ENCODE data around the gene PDZD4. TPM values are rescaled to one million over a fixed set of nuclear protein-coding genes. Genes with fewer than 3 reads are reported as not detected.

PDZD4 gene
- total and polyA plus RNA-seq, 4 donors: 0.15 to 1.8 (median 0.69) TPM

GRCh38 chrX:153827016-153827415 lies 3.3 kb downstream of the PDZD4 start:
- Histone ChIP-seq H3K9ac (ENCODE audit: low read depth in 1 of 2, low read length in 2 of 2) (no peak overlapping the region), H3K9me3 (ENCODE audit: control insufficient read depth in 4 of 4, low read length in 3 of 4) (no peaks in the 10 kb centered on the region), H3K4me1 (ENCODE audit: control insufficient read depth in 4 of 4, insufficient read depth in 4 of 4, low read length in 3 of 4) (peaks cover 0 to 5% (median 2%) of the 10 kb centered on the region in 4 donors), H3K4me3 (ENCODE audit: low read depth in 1 of 3, low read length in 3 of 3) (no peak overlapping the region), H3K27me3 (ENCODE audit: control insufficient read depth in 4 of 4, insufficient read depth in 4 of 4, low read length in 3 of 4) (peaks cover 0 to 9% (median 0%) of the 10 kb centered on the region in 4 donors), H3K36me3 (ENCODE audit: control insufficient read depth in 4 of 4, insufficient read depth in 3 of 4, low read depth in 1 of 4, low read length in 3 of 4) (no peaks in the 10 kb centered on the region), H3K27ac (ENCODE audit: low read depth in 1 of 2, low read length in 2 of 2) (no peak overlapping the region)
- WGBS: 61% methylated on average over 3 of the region's 3 CpGs
- no peak for DNase-seq (ENCODE audit: low spot score)
- TF ChIP-seq TAF1 (conservative IDR thresholded peaks at IDR 0.05): no peak
- TF ChIP-seq FOXA2 (IDR thresholded peaks at IDR 0.05): no peak
- TF ChIP-seq HNF4A (conservative IDR thresholded peaks at IDR 0.05): no peak
- TF ChIP-seq, protein P1, sequence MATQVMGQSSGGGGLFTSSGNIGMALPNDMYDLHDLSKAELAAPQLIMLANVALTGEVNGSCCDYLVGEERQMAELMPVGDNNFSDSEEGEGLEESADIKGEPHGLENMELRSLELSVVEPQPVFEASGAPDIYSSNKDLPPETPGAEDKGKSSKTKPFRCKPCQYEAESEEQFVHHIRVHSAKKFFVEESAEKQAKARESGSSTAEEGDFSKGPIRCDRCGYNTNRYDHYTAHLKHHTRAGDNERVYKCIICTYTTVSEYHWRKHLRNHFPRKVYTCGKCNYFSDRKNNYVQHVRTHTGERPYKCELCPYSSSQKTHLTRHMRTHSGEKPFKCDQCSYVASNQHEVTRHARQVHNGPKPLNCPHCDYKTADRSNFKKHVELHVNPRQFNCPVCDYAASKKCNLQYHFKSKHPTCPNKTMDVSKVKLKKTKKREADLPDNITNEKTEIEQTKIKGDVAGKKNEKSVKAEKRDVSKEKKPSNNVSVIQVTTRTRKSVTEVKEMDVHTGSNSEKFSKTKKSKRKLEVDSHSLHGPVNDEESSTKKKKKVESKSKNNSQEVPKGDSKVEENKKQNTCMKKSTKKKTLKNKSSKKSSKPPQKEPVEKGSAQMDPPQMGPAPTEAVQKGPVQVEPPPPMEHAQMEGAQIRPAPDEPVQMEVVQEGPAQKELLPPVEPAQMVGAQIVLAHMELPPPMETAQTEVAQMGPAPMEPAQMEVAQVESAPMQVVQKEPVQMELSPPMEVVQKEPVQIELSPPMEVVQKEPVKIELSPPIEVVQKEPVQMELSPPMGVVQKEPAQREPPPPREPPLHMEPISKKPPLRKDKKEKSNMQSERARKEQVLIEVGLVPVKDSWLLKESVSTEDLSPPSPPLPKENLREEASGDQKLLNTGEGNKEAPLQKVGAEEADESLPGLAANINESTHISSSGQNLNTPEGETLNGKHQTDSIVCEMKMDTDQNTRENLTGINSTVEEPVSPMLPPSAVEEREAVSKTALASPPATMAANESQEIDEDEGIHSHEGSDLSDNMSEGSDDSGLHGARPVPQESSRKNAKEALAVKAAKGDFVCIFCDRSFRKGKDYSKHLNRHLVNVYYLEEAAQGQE (IDR thresholded peaks at IDR 0.05): no peak

DNA sequence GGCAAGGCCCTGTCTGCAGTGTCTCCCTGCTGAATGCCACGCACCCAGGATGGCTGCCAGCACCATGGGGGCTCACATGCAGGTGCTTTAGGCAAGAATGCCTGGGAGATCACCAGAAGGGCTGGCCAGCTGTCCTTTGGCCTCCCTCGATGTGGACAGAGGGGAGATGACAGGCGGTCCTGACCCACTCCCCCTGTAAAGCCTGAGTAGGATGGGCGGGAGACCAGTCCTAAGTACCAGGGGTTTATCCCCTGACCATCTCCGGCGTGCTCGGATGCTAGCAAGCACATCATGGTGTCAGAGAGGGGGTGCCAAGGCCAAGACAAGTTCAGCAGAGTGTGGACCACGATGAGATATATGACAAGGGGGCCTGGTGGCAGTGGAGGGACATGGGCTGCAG lies 5.3 kb downstream of the PDZD4 start:
- no peak overlapping the region for H3K9ac ChIP-seq (ENCODE audit: low read depth in 1 of 2, low read length in 2 of 2)
- H3K9me3 ChIP-seq (ENCODE audit: control insufficient read depth in 4 of 4, low read length in 3 of 4): no peaks in the 10 kb centered on the region
- TF ChIP-seq NR2F2 (IDR thresholded peaks at IDR 0.05) (no peak), HNF4A (conservative IDR thresholded peaks at IDR 0.05) (no peak), RAD21 (IDR thresholded peaks at IDR 0.05) (no peak), FOXA2 (IDR thresholded peaks at IDR 0.05) (no peak), HNF4G (IDR thresholded peaks at IDR 0.05) (no peak), EGR1 (IDR thresholded peaks at IDR 0.05; ENCODE audit: low read depth in 2 of 2) (no peak), JUND (IDR thresholded peaks at IDR 0.05) (no peak), TAF1 (conservative IDR thresholded peaks at IDR 0.05) (no peak)
- TF ChIP-seq, protein P1 (IDR thresholded peaks at IDR 0.05): no peak
- TF ChIP-seq, protein P2, sequence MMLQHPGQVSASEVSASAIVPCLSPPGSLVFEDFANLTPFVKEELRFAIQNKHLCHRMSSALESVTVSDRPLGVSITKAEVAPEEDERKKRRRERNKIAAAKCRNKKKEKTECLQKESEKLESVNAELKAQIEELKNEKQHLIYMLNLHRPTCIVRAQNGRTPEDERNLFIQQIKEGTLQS (IDR thresholded peaks at IDR 0.05): no peak
- DNase-seq (ENCODE audit: low spot score): no peak
- no peak overlapping the region for H3K4me3 ChIP-seq (ENCODE audit: low read depth in 1 of 3, low read length in 3 of 3)
- whole genome bisulfite sequencing: 79% methylated on average over 8 of the region's 8 CpGs
- H3K27me3 ChIP-seq (ENCODE audit: control insufficient read depth in 4 of 4, insufficient read depth in 4 of 4, low read length in 3 of 4): peaks cover 0 to 9% (median 0%) of the 10 kb centered on the region in 4 donors
- H3K4me1 ChIP-seq (ENCODE audit: control insufficient read depth in 4 of 4, insufficient read depth in 4 of 4, low read length in 3 of 4): peaks cover 0 to 5% (median 2%) of the 10 kb centered on the region in 4 donors
- H3K36me3 ChIP-seq (ENCODE audit: control insufficient read depth in 4 of 4, insufficient read depth in 3 of 4, low read depth in 1 of 4, low read length in 3 of 4): no peaks in the 10 kb centered on the region
- no peak overlapping the region for H3K27ac ChIP-seq (ENCODE audit: low read depth in 1 of 2, low read length in 2 of 2)

DNA sequence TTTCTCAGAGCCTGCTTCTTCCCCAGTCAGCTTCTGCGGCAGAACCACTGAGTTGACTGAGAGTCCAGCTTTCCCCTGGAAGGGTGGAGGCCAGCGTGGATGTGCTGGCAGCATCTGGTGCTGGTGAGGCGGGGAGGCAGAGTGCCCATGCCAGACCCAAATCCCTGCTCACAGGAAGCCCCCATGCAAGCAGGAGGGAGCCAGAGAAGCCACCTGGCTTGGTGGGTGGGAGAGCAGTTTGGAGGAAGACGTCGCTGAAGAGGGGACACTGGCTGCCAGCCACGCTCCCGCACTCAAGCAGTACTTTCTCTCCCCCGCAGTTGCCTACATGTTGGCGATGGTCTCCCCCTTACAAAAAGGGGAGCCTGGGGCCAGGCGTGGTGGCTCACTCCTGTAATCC lies 6.0 kb downstream of the PDZD4 start:
- H3K27me3 ChIP-seq (ENCODE audit: control insufficient read depth in 4 of 4, insufficient read depth in 4 of 4, low read length in 3 of 4): peaks cover 0 to 9% (median 2%) of the 10 kb centered on the region in 4 donors
- no peak overlapping the region for H3K27ac ChIP-seq (ENCODE audit: low read depth in 1 of 2, low read length in 2 of 2)
- H3K9ac ChIP-seq (ENCODE audit: low read depth in 1 of 2, low read length in 2 of 2): no peak overlapping the region
- 83% methylated on average over 10 of the region's 10 CpGs for WGBS
- H3K36me3 ChIP-seq (ENCODE audit: control insufficient read depth in 4 of 4, insufficient read depth in 3 of 4, low read depth in 1 of 4, low read length in 3 of 4): no peaks in the 10 kb centered on the region
- DNase-seq (ENCODE audit: low spot score): no peak
- no peaks in the 10 kb centered on the region for H3K9me3 ChIP-seq (ENCODE audit: control insufficient read depth in 4 of 4, low read length in 3 of 4)
- no peak overlapping the region for H3K4me3 ChIP-seq (ENCODE audit: low read depth in 1 of 3, low read length in 3 of 3)
- peaks cover 0 to 5% (median 2%) of the 10 kb centered on the region in 4 donors for H3K4me1 ChIP-seq (ENCODE audit: control insufficient read depth in 4 of 4, insufficient read depth in 4 of 4, low read length in 3 of 4)
- TF ChIP-seq HNF4A (conservative IDR thresholded peaks at IDR 0.05) (no peak), RAD21 (IDR thresholded peaks at IDR 0.05) (no peak), SP1 (IDR thresholded peaks at IDR 0.05) (no peak), HNF4G (IDR thresholded peaks at IDR 0.05) (no peak), CTCF (IDR thresholded peaks at IDR 0.05; ENCODE audit: low read depth, low read length, missing input control) (no peak)
- TF ChIP-seq, protein P1 (IDR thresholded peaks at IDR 0.05): no peak

Measured in liver (tissue), 9 donors.